BLaER1 treated with 17β-estradiol and CSF1 and Interleukin-3, amounts not matched to agents 10 nM and 100 nM (cell line): ENCODE measurements around the gene VARS1.

Experiments used
- H3K27ac ChIP-seq, 11 experiments: shearing (Covaris generic); formaldehyde crosslinking; 2 replicates each; pipeline ENCODE4 v1.8.1; 2022
- H3K27me3 ChIP-seq, 11 experiments: shearing (Covaris generic); formaldehyde crosslinking; 2 replicates each; pipeline ENCODE4 v1.8.1; 2022
- H3K36me3 ChIP-seq, 11 experiments: shearing (Covaris generic); formaldehyde crosslinking; 2 replicates each; pipeline ENCODE4 v1.8.1; 2022
- H3K4me1 ChIP-seq, 10 experiments: shearing (Covaris generic); formaldehyde crosslinking; 2 replicates each; pipeline ENCODE4 v1.8.1; 2022
- H3K4me2 ChIP-seq, 11 experiments: shearing (Covaris generic); formaldehyde crosslinking; 2 replicates each; pipeline ENCODE4 v1.8.1; 2022
- H3K4me3 ChIP-seq, 10 experiments: shearing (Covaris generic); formaldehyde crosslinking; 2 replicates each; pipeline ENCODE4 v1.8.1; 2022
- H3K9ac ChIP-seq, 11 experiments: shearing (Covaris generic); formaldehyde crosslinking; 2 replicates each; pipeline ENCODE4 v1.8.1; 2022
- H3K9me3 ChIP-seq, 11 experiments: shearing (Covaris generic); formaldehyde crosslinking; replicated peaks in 1 of 11; 2 replicates each; pipeline ENCODE4 v1.8.1; 2022
- H4K20me1 ChIP-seq, 11 experiments: shearing (Covaris generic); formaldehyde crosslinking; 2 replicates each; pipeline ENCODE4 v1.8.1; 2022
- Cebpa-rat ChIP-seq, 11 experiments: shearing (Covaris generic); IDR thresholded peaks; 2 replicates each; pipeline ENCODE4 v1.8.1; 2022

Gene VARS1

DNA sequence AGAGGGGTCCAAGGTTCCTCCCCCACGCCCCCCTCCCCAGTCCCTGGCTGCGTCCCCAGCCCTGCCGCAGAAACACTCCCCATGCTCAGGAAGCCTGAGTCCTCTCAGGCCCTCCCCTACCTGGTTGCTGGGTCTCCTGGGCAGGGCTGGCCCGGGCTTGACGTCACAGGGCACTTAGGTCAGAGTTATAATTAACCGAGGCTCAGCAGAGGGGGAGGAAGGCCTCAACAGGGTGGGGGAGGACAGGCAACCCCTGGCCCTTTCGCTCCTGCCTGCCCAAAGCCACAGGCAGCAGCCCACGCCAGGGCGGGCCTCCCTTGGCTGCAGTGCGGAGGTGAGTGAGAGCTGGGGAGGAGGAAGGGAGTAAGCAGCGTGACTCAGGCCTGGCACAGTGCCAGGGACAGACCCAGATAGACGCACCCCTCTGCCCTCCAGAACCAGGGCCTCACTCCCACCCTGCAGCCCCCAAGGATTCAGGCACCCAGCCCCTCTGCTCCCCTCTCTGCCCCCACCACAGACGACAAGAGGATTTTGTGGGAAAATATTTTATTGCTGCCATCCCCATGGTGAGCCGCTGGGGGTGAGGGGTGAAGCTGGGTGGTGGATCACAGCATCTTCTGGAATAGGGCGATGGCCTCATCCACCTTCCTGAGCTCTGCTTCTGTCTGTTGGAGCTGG, 18.4 kb downstream of the VARS1 start, which contains the start of gene VWA7:
TSS of gene VWA7 (minus strand) at position 340 of the 678 bp plus-strand sequence. CDS start 549 bp downstream, outside the sequence.
- H3K9ac ChIP-seq, result peak within 1 kb of the TSS in 10 of 11 experiments; percentile 2 to 55 (median 38); a peak in 17 of 22 replicates
- peak within 1 kb of the TSS in 10 of 11 experiments; percentile 18 to 66 (median 49); a peak in 20 of 22 replicates for H3K27ac ChIP-seq
- TF ChIP-seq Cebpa-rat (IDR thresholded peaks at IDR 0.05), result no peak
- H3K27me3 ChIP-seq, result no peaks in the 10 kb centered on the region
- H3K4me1 ChIP-seq, result peaks cover 42 to 63% (median 57%) of the 10 kb centered on the region in 10 experiments
- peak within 1 kb of the TSS; percentile 51 to 90 (median 66) for H3K4me2 ChIP-seq
- H3K4me3 ChIP-seq, result peak within 1 kb of the TSS in 2 of 10 experiments; percentile 16 to 36; a peak in 1 of 20 replicates
- peaks cover 42 to 48% (median 46%) of the 10 kb centered on the region in 11 experiments for H3K36me3 ChIP-seq
- H4K20me1 ChIP-seq, result peaks cover 0 to 48% (median 12%) of the 10 kb centered on the region in 11 experiments; a peak in 10 of 22 replicates
- no peaks in the 10 kb centered on the region for H3K9me3 ChIP-seq

DNA sequence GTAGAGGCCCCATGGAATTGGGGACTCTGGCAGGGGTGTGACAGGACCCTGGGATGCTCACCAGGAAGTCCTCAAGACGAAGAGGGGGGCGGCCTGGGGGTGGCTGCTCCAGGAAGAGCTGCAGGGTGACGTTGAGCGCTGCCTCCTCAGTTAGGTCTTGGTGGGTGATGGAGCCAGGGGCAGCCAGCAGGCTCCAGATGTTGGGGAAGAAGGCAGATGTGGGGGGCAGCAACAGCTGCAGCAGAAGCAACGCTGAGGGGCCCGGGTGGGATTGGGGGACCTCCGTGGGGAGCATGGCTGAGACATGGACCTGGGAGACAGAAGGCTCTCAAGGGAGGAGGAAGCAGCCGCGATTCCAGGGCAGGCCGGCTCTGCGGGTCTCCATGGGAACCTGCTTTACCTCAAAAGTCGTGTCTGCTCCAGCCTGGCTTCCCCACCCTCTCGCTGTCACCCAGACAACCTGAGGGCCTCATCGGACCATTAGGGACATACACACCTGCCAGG, 19.0 kb downstream of the VARS1 start:
- Histone ChIP-seq H3K9me3 (no peaks in the 10 kb centered on the region), H3K4me2 (peak overlapping the region; percentile 51 to 90 (median 66)), H3K4me1 (peaks cover 45 to 65% (median 60%) of the 10 kb centered on the region in 10 experiments), H3K4me3 (peak overlapping the region in 2 of 10 experiments; percentile 16 to 36; a peak in 1 of 20 replicates), H3K27ac (peak overlapping the region in 10 of 11 experiments; percentile 11 to 66 (median 38); a peak in 17 of 22 replicates), H3K36me3 (peaks cover 36 to 42% (median 40%) of the 10 kb centered on the region in 11 experiments), H3K27me3 (no peaks in the 10 kb centered on the region), H3K9ac (peak overlapping the region in 8 of 11 experiments; percentile 2 to 55 (median 42); a peak in 11 of 22 replicates), H4K20me1 (peaks cover 0 to 42% (median 12%) of the 10 kb centered on the region in 11 experiments; a peak in 10 of 22 replicates)
- no peak for TF ChIP-seq Cebpa-rat (IDR thresholded peaks at IDR 0.05)

- peak overlapping the region in 2 of 11 experiments; percentile 35 to 50; a peak in 2 of 22 replicates for H3K9ac ChIP-seq
- no peak for TF ChIP-seq Cebpa-rat (IDR thresholded peaks at IDR 0.05)
Observed at GRCh38 chr6:31775633-31776484, 19.7 kb downstream of the VARS1 start.

GRCh38 chr6:31775184-31775583, 20.4 kb downstream of the VARS1 start:
- Histone ChIP-seq H3K36me3 (peaks cover 23 to 29% (median 26%) of the 10 kb centered on the region in 11 experiments), H3K4me3 (no peak overlapping the region), H3K27me3 (no peaks in the 10 kb centered on the region), H4K20me1 (peaks cover 0 to 29% (median 4%) of the 10 kb centered on the region in 11 experiments; a peak in 10 of 22 replicates), H3K4me2 (peak overlapping the region; percentile 41 to 87 (median 64); a peak in 19 of 22 replicates), H3K9ac (peak overlapping the region in 8 of 11 experiments; percentile 1 to 61 (median 26); a peak in 7 of 22 replicates), H3K4me1 (peaks cover 45 to 68% (median 60%) of the 10 kb centered on the region in 10 experiments), H3K27ac (peak overlapping the region in 3 of 11 experiments; percentile 14 to 40 (median 35); a peak in 3 of 22 replicates), H3K9me3 (no peaks in the 10 kb centered on the region)
- TF ChIP-seq Cebpa-rat (IDR thresholded peaks at IDR 0.05), result no peak

More at GRCh38 chr6:31775633-31776484, 19.7 kb downstream of the VARS1 start:
- no peaks in the 10 kb centered on the region for H3K9me3 ChIP-seq
- peaks cover 45 to 67% (median 60%) of the 10 kb centered on the region in 10 experiments for H3K4me1 ChIP-seq
- no peak overlapping the region for H3K4me3 ChIP-seq
- peaks cover 0 to 36% (median 6%) of the 10 kb centered on the region in 11 experiments; a peak in 10 of 22 replicates for H4K20me1 ChIP-seq
- H3K4me2 ChIP-seq, result peak overlapping the region in 10 of 11 experiments; percentile 51 to 90 (median 70); a peak in 16 of 22 replicates
- H3K27ac ChIP-seq, result peak overlapping the region in 5 of 11 experiments; percentile 30 to 66 (median 54); a peak in 4 of 22 replicates
- peaks cover 30 to 35% (median 33%) of the 10 kb centered on the region in 11 experiments for H3K36me3 ChIP-seq
- no peaks in the 10 kb centered on the region for H3K27me3 ChIP-seq

DNA sequence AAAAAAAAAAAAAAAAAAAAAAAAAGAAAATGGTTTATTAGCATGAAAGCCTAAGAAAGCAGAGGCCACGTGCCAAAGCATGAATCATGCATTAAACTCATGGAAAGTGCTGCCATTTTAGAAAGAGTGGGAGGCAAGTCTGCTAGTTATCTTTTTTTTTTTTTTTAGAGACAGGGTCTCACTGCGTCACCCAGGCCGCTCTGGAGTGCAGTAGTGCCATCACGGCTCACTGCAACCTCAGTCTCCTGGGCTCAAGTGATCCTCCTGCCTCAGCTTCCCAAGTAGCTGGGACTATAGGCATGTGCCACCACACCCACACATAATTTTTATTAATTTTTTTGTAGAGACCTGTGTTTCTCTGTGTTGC, 23.6 kb downstream of the VARS1 start:
- TF ChIP-seq Cebpa-rat (IDR thresholded peaks at IDR 0.05), result no peak
- H3K27me3 ChIP-seq, result no peaks in the 10 kb centered on the region
- H3K4me1 ChIP-seq, result peaks cover 42 to 84% (median 59%) of the 10 kb centered on the region in 10 experiments
- H3K4me3 ChIP-seq, result no peak overlapping the region
- no peak overlapping the region for H3K27ac ChIP-seq
- H3K4me2 ChIP-seq, result peak overlapping the region in 10 of 11 experiments; percentile 29 to 77 (median 44); a peak in 17 of 22 replicates
- no peaks in the 10 kb centered on the region for H3K9me3 ChIP-seq
- H4K20me1 ChIP-seq, result 0 out of 22 replicates have a peak, but pooled peaks cover 0 to 1% (median 0%) of the 10 kb centered on the region in 11 experiments
- no peaks in the 10 kb centered on the region for H3K36me3 ChIP-seq
- H3K9ac ChIP-seq, result no peak overlapping the region

GRCh38 chr6:31770860-31771259, 24.7 kb downstream of the VARS1 start:
- no peak overlapping the region for H3K4me2 ChIP-seq
- no peaks in the 10 kb centered on the region for H3K9me3 ChIP-seq
- H3K9ac ChIP-seq, result no peak overlapping the region
- H3K27me3 ChIP-seq, result no peaks in the 10 kb centered on the region
- peaks cover 31 to 73% (median 49%) of the 10 kb centered on the region in 10 experiments for H3K4me1 ChIP-seq
- no peak overlapping the region for H3K27ac ChIP-seq
- no peak for TF ChIP-seq Cebpa-rat (IDR thresholded peaks at IDR 0.05)
- H4K20me1 ChIP-seq, result no peaks in the 10 kb centered on the region
- peaks cover 0 to 6% (median 0%) of the 10 kb centered on the region in 11 experiments; a peak in 3 of 22 replicates for H3K36me3 ChIP-seq
- no peak overlapping the region for H3K4me3 ChIP-seq

GRCh38 chr6:31769684-31770371, 25.7 kb downstream of the VARS1 start:
- Histone ChIP-seq H3K27me3 (no peaks in the 10 kb centered on the region), H3K4me1 (peaks cover 20 to 63% (median 38%) of the 10 kb centered on the region in 10 experiments), H4K20me1 (no peaks in the 10 kb centered on the region), H3K36me3 (peaks cover 0 to 9% (median under 1%) of the 10 kb centered on the region in 11 experiments; a peak in 7 of 22 replicates), H3K4me2 (peak overlapping the region in 4 of 11 experiments; percentile 62 to 89 (median 83); a peak in 8 of 22 replicates), H3K4me3 (no peak overlapping the region), H3K9ac (no peak overlapping the region), H3K27ac (peak overlapping the region in 1 of 11 experiments; percentile 78; a peak in 2 of 22 replicates), H3K9me3 (no peaks in the 10 kb centered on the region)
- TF ChIP-seq Cebpa-rat (IDR thresholded peaks at IDR 0.05), result no peak
